C4-2B (cell line): ENCODE results near the gene FAM20C.

Experiments
- H3K27ac ChIP-seq: fragments of 450-650 bp; 2 replicates; pipeline ENCODE4 v1.5.1; 2017
- ZFX ChIP-seq: fragments of 450-650 bp; IDR thresholded peaks from 2 replicates; pipeline ENCODE4 v1.6.1; 2017
- TF ChIP-seq, protein P1 (sequence below): fragments of 450-650 bp; conservative IDR thresholded peaks from 2 replicates; pipeline ENCODE4 v1.5.1; 2017; ENCODE audit warnings: mild to moderate bottlenecking

Gene FAM20C

DNA sequence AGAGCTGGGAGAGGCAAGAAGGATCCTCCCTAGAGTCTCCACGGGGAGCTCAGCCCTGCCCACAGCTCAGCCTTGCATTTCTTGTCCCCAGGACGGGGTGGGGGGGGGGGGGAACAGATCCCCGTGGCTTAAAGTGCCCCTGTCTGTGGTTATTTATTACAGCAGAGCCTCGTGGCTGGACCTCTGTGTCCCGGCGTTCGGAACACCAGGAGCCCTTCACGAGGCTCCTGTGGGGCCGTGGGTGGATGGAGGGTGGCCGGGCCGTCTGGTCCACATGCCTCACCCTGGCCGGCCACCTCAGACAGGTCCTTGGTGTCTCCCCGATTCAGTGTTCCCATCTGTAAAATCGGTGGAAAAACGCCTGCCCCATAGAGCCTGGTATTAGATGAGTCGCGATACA is 37.9 kb downstream of the FAM20C start:
- no peak overlapping the region for H3K27ac ChIP-seq
- TF ChIP-seq, protein P1, sequence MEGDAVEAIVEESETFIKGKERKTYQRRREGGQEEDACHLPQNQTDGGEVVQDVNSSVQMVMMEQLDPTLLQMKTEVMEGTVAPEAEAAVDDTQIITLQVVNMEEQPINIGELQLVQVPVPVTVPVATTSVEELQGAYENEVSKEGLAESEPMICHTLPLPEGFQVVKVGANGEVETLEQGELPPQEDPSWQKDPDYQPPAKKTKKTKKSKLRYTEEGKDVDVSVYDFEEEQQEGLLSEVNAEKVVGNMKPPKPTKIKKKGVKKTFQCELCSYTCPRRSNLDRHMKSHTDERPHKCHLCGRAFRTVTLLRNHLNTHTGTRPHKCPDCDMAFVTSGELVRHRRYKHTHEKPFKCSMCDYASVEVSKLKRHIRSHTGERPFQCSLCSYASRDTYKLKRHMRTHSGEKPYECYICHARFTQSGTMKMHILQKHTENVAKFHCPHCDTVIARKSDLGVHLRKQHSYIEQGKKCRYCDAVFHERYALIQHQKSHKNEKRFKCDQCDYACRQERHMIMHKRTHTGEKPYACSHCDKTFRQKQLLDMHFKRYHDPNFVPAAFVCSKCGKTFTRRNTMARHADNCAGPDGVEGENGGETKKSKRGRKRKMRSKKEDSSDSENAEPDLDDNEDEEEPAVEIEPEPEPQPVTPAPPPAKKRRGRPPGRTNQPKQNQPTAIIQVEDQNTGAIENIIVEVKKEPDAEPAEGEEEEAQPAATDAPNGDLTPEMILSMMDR = no peak
- no peak for TF ChIP-seq ZFX

- no peak for TF ChIP-seq ZFX
- TF ChIP-seq, protein P1 = no peak; the same call in 1 of the 2 replicates
- H3K27ac ChIP-seq = no peak overlapping the region
Observed at GRCh38 chr7:231030-231857, 38.9 kb downstream of the FAM20C start.

DNA sequence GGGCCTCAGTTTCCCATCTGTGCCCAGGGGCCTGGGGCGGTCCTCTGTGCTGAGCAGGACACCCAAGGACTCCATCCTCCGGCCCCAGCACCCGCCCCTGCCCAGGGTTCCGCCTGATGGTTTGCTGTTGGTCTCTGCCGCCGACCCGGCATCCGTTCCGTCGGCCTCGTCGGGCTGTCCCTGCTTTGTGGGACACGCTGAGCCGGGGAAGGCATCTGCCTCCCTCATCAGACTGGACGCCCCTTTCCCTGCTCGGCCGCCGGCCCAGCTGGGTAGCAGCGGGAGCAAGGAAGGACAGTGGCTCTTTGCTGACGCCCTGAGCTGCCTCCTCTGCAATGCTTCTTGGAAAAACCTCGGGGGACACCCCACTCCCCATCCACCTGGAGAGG is 39.5 kb downstream of the FAM20C start:
- H3K27ac ChIP-seq = no peak overlapping the region
- TF ChIP-seq ZFX = no peak
- TF ChIP-seq, protein P1 = no peak

DNA sequence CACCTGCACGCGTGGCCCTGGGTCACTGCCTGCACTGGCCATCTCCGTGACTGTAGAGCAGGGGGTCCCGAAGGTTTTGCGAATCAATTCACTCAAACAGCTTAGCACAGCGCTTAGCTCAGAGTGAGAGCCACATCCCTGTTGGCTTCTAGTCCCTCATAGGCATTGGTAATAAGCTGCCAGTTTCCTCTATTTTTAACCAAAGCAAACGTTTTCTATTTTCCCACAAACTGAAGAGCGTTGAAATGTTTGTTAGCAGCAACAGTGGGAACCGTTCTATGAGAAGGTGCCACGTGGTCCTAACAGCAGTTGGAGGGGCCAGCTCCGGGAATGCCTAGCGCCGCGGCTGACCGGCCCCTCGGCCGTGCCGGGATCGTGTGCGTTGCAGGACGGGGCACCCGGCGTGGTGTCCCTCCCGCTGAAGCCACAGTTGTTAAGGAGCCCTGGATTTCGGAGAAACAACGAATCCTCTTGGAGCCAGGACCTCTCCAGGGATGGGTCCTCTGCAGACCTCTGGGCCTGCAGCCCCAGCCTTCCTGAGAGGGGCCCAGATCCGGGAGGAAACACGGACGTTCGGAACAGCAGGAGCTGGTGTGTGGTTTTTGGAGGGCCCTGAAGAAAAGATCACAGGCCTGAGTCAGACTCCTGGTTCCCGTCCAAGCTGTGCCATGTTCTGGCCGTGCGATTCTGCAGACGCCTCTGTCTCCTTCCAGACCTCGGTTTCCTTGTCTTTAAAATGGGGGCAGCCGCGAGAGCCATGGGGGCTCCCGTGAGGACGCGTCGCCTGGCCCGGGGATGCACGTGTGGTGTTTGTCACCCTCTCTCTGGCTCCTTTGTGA is 40.3 kb downstream of the FAM20C start:
- 0 out of 2 replicates have a peak overlapping the region, but pooled peaks have one; percentile 1 for H3K27ac ChIP-seq
- no peak for TF ChIP-seq ZFX
- TF ChIP-seq, protein P1 = no peak

DNA sequence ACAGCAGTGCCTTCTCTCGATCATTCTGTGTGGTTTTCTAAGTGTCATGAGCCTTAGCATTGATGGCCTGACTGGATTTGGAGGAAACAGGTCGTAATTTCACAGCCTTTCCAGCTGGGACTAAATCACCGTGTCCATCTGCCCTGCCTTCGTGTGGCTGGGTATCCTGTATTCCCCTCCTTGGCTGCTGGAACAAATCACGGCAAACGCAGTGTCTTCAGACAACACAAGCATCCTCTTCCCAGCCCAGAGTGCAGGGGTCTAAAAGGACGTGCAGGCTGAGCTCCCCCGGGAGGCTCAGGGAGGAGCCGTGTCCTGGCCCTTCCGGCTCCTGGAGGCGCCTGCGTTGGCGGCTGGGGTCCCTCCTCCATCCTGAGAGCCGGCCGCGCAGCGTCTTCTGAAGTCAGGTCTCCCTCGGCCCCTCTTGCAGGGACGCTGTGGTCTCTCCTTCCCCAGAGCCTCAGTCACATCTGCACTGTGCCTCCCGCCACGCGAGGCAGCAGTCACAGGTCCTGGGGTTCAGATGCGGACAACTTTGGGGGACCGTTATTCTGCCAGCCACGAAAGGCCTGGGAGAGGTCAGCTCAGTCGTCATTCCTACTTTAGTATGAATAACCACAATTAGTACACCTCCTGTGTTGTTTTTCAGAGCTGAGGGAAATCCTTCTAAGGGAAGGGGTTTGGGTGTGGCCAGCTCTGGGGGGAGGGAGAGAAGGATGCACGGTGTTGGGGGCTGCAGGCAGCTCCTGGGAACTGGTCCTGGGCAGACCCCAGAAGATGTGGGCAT is 41.1 kb downstream of the FAM20C start:
- peak overlapping the region; percentile 94 for H3K27ac ChIP-seq
- TF ChIP-seq, protein P1 = no peak
- TF ChIP-seq ZFX = no peak

DNA sequence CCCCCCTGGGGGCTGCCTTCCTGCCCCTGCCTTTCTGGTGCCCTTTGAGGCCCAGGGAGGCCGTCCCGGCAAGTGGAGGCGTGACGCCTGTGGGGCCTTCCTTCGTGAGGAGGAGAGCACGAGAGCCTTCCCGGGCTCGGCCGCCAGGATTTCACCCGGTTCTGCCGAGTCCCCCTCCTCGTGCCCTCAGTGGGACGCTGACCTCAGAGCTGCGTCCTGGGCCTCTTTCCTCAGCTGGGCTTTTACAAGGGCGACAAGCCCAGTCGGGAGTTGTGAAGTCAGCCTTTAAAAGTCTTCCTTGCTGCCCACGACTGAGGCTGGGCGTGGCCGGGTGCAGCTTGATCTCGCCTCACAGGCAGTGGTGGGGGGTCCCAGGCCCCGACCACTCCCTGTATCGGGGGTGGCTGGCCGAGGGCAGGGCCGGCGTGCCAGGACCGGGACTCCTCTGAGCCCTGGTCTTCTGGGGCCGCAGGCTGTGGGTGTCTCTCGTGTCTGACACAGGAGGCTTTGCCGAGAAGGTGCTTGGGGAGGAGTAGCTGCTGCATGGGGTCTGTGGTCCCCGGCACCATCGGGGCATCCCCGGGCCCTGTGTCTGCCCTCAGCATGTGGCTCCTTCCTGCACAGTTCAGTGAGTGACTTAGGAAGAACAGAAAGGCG is 41.8 kb downstream of the FAM20C start:
- peak overlapping the region; percentile 94 for H3K27ac ChIP-seq

More for the DNA sequence above, 41.8 kb downstream of the FAM20C start:
- peak; percentile 21; the same call in 1 of the 2 replicates for TF ChIP-seq ZFX
- TF ChIP-seq, protein P1 = no peak
